Airway epithelial cell (primary cell): Measurements from ENCODE around the gene MAST2. TPM values are rescaled to one million over a fixed set of nuclear protein-coding genes. Genes with fewer than 3 reads are reported as not detected.

Source experiments
- total RNA-seq: library from RNA; depleted of rRNA; stranded (reverse); fragments of >200 nt; gene quantifications from 2 replicates; pipeline ENCODE4 v1.2.3, GENCODE V29; 2015

MAST2 gene
- total RNA-seq: 10.3 and 15.2 TPM in 2 replicates

GRCh38 chr1:45803299-45803780 is at the start of gene MAST2:
MAST2 (plus strand) TSS chr1:45803612; CDS start chr1:45803896, 284 bp downstream.

Other genes starting within 250 kb of the MAST2 start
- 67.7 and 83.7 TPM in 2 replicates for gene NASP, start 219.6 kb upstream of the MAST2 start, total RNA-seq
- gene CCDC17, start 179.6 kb upstream of the MAST2 start, total RNA-seq: 0.19 and 0.56 TPM in 2 replicates
- 65.5 and 85.0 TPM in 2 replicates for gene GPBP1L1, start 117.1 kb upstream of the MAST2 start, total RNA-seq
- 48.7 and 55.4 TPM in 2 replicates for gene TMEM69, start 115.4 kb upstream of the MAST2 start, total RNA-seq
- gene IPP, start 53.0 kb upstream of the MAST2 start, total RNA-seq: 6.7 and 8.0 TPM in 2 replicates